Measurements from ENCODE around the gene INF2. TPM values are rescaled to one million over a fixed set of nuclear protein-coding genes. Genes with fewer than 3 reads are reported as not detected.

INF2 gene
- total RNA-seq, 1 donor from 2014 or later: 130 TPM

GRCh38 chr14:104657563-104658324 lies 31.7 kb upstream of the INF2 start:
- TF ChIP-seq CTCF (IDR thresholded peaks at IDR 0.05): no peak
- no peaks in the 10 kb centered on the region for H3K27me3 Mint-ChIP-seq (ENCODE audit: unreplicated experiment)

GRCh38 chr14:104658325-104658712 lies 31.1 kb upstream of the INF2 start:
- Mint-ChIP-seq H3K27me3 (ENCODE audit: unreplicated experiment) (no peaks in the 10 kb centered on the region), H3K36me3 (ENCODE audit: unreplicated experiment) (peaks cover 2% of the 10 kb centered on the region), H3K4me1 (ENCODE audit: unreplicated experiment) (peaks cover 16% of the 10 kb centered on the region), H3K9me3 (ENCODE audit: unreplicated experiment) (peaks cover 4% of the 10 kb centered on the region), H3K4me3 (ENCODE audit: unreplicated experiment) (no peak overlapping the region), H3K27ac (ENCODE audit: unreplicated experiment) (no peak overlapping the region)
- DNase-seq (ENCODE audit: extremely low spot score, unreplicated experiment): no peak
- TF ChIP-seq CTCF (IDR thresholded peaks at IDR 0.05): no peak

More at GRCh38 chr14:104657563-104658324, 31.7 kb upstream of the INF2 start:
- Mint-ChIP-seq H3K4me1 (ENCODE audit: unreplicated experiment) (peaks cover 16% of the 10 kb centered on the region), H3K27ac (ENCODE audit: unreplicated experiment) (no peak overlapping the region), H3K4me3 (ENCODE audit: unreplicated experiment) (no peak overlapping the region), H3K36me3 (ENCODE audit: unreplicated experiment) (peaks cover 2% of the 10 kb centered on the region), H3K9me3 (ENCODE audit: unreplicated experiment) (peaks cover 4% of the 10 kb centered on the region)
- no peak for DNase-seq (ENCODE audit: extremely low spot score, unreplicated experiment)

GRCh38 chr14:104659146-104659545 lies 30.3 kb upstream of the INF2 start:
- Mint-ChIP-seq H3K9me3 (ENCODE audit: unreplicated experiment) (peaks cover 4% of the 10 kb centered on the region), H3K36me3 (ENCODE audit: unreplicated experiment) (peaks cover 2% of the 10 kb centered on the region), H3K4me3 (ENCODE audit: unreplicated experiment) (no peak overlapping the region), H3K27ac (ENCODE audit: unreplicated experiment) (no peak overlapping the region), H3K27me3 (ENCODE audit: unreplicated experiment) (no peaks in the 10 kb centered on the region), H3K4me1 (ENCODE audit: unreplicated experiment) (peaks cover 16% of the 10 kb centered on the region)
- no peak for DNase-seq (ENCODE audit: extremely low spot score, unreplicated experiment)
- no peak for TF ChIP-seq CTCF (IDR thresholded peaks at IDR 0.05)

GRCh38 chr14:104659764-104660523 lies 29.5 kb upstream of the INF2 start:
- Mint-ChIP-seq H3K4me3 (ENCODE audit: unreplicated experiment) (no peak overlapping the region), H3K9me3 (ENCODE audit: unreplicated experiment) (peaks cover 4% of the 10 kb centered on the region), H3K27me3 (ENCODE audit: unreplicated experiment) (no peaks in the 10 kb centered on the region), H3K36me3 (ENCODE audit: unreplicated experiment) (peaks cover 2% of the 10 kb centered on the region), H3K4me1 (ENCODE audit: unreplicated experiment) (peaks cover 16% of the 10 kb centered on the region), H3K27ac (ENCODE audit: unreplicated experiment) (no peak overlapping the region)
- DNase-seq (ENCODE audit: extremely low spot score, unreplicated experiment): no peak
- TF ChIP-seq CTCF (IDR thresholded peaks at IDR 0.05): no peak

GRCh38 chr14:104660597-104660996 lies 28.8 kb upstream of the INF2 start:
- Mint-ChIP-seq H3K9me3 (ENCODE audit: unreplicated experiment) (peaks cover 4% of the 10 kb centered on the region), H3K4me1 (ENCODE audit: unreplicated experiment) (peaks cover 20% of the 10 kb centered on the region), H3K36me3 (ENCODE audit: unreplicated experiment) (peaks cover 2% of the 10 kb centered on the region), H3K4me3 (ENCODE audit: unreplicated experiment) (no peak overlapping the region), H3K27me3 (ENCODE audit: unreplicated experiment) (no peaks in the 10 kb centered on the region), H3K27ac (ENCODE audit: unreplicated experiment) (no peak overlapping the region)
- no peak for DNase-seq (ENCODE audit: extremely low spot score, unreplicated experiment)
- no peak for TF ChIP-seq CTCF (IDR thresholded peaks at IDR 0.05)

Data from osteocyte (in vitro differentiated cells).